PC-3 (cell line): ENCODE data around the gene DAP3.
"Not testable (repeated sequence)": the region's sequence is repeated elsewhere in the genome, so short reads cannot be mapped to it uniquely, and the experiment has no call there.

ENCODE experiments used
- CTCF ChIP-seq: fragments of 300-600 bp; sonication (generic); conservative IDR thresholded peaks from 2 replicates; pipeline ENCODE4 v1.5.1; 2017; ENCODE audit warnings: antibody characterized with exemption, low read depth, mild to moderate bottlenecking, low read length
- EZH2phosphoT487 ChIP-seq: fragments of 300-600 bp; sonication (generic); IDR thresholded peaks from 2 replicates; pipeline ENCODE4 v1.6.1; 2018; ENCODE audit warnings: mild to moderate bottlenecking, antibody characterized with exemption, low read length, borderline replicate concordance

GRCh38 chr1:155689081-155689607, at the start of gene DAP3:
- TF ChIP-seq CTCF, EZH2phosphoT487: not testable (repeated sequence)
